ENCODE measurements around the gene DDN. TPM values are rescaled to one million over a fixed set of nuclear protein-coding genes. Genes with fewer than 3 reads are reported as not detected.

Gene DDN
- under 1 TPM in 2 of 4 donors, not detected in 2; 0.12 to 0.65 TPM for total RNA-seq

- ATAC-seq (ENCODE audit: low FRiP score) (no peak), DNase-seq (ENCODE audit: low spot score) (no peak)
- TF ChIP-seq CTCF (IDR thresholded peaks at IDR 0.05) = no peak
These were observed at the start of gene DDN for GRCh38 chr12:48999371-49000131. Gene DDN, minus strand, starts transcription at chr12:48999375. Its CDS starts 88 bp downstream, at chr12:48999287.

GRCh38 chr12:49048953-49049352 is 49.8 kb upstream of the DDN start:
- DNase-seq (ENCODE audit: low spot score) (no peak), ATAC-seq (ENCODE audit: low FRiP score) (no peak)
- no peak for TF ChIP-seq CTCF (IDR thresholded peaks at IDR 0.05)

- ATAC-seq (ENCODE audit: low FRiP score) = no peak
- TF ChIP-seq CTCF (IDR thresholded peaks at IDR 0.05) = no peak
- DNase-seq (ENCODE audit: low spot score) = no peak
These were observed 47.1 kb upstream of the DDN start for GRCh38 chr12:49046129-49046895.

GRCh38 chr12:49044660-49045059 is 45.5 kb upstream of the DDN start:
- DNase-seq (ENCODE audit: low spot score) (no peak), ATAC-seq (ENCODE audit: low FRiP score) (no peak)
- TF ChIP-seq CTCF (IDR thresholded peaks at IDR 0.05) = no peak

GRCh38 chr12:49043856-49044258 is 44.7 kb upstream of the DDN start:
- DNase-seq (ENCODE audit: low spot score) (peak; percentile 44), ATAC-seq (ENCODE audit: low FRiP score) (no peak)
- TF ChIP-seq CTCF (IDR thresholded peaks at IDR 0.05) = no peak

- DNase-seq (ENCODE audit: low spot score) = no peak
- ATAC-seq (ENCODE audit: low FRiP score) = no peak
- TF ChIP-seq CTCF (IDR thresholded peaks at IDR 0.05) = no peak
These were observed 44.1 kb upstream of the DDN start for GRCh38 chr12:49043241-49043640.

Measured in omental fat pad (tissue), 4 donors.